Mesenchymal stem cell (in vitro differentiated cells and primary cell): ENCODE results near the gene DDX11.
"Not testable (repeated sequence)": the region's sequence is repeated elsewhere in the genome, so short reads cannot be mapped to it uniquely, and the experiment has no call there.

Experiments
- DNase-seq: peaks from one replicate; pipeline ENCODE4 v3.0.0-alpha.2; 2013
- H2AFZ ChIP-seq: one replicate; pipeline ENCODE4 v1.6.1; 2013; ENCODE audit warnings: low read depth, mild to moderate bottlenecking, control low read depth, inconsistent platforms, low read length, moderate library complexity
- H2AK5ac ChIP-seq: 2 replicates; pipeline ENCODE4 v1.6.1; 2013; ENCODE audit warnings: low read length, moderate library complexity, mild to moderate bottlenecking, inconsistent platforms; ENCODE audit not compliant: severe bottlenecking
- H2BK120ac ChIP-seq: one replicate; pipeline ENCODE4 v1.6.1; 2013; ENCODE audit warnings: low read depth, mild to moderate bottlenecking, inconsistent platforms, low read length, moderate library complexity
- H2BK12ac ChIP-seq, 2 experiments: one replicate each; pipeline ENCODE4 v1.6.1; 2013; ENCODE audit warnings: inconsistent platforms in 2 of 2, low read length in 2 of 2, mild to moderate bottlenecking in 2 of 2, moderate library complexity in 2 of 2, control low read depth in 1 of 2
- H2BK15ac ChIP-seq: one replicate; pipeline ENCODE4 v1.6.1; 2013; ENCODE audit warnings: mild to moderate bottlenecking, low read depth, inconsistent platforms; ENCODE audit not compliant: poor library complexity, severe bottlenecking
- H2BK5ac ChIP-seq: 2 replicates; pipeline ENCODE4 v1.6.1; 2013; ENCODE audit warnings: low read depth, mild to moderate bottlenecking, low read length, control low read depth, inconsistent platforms; ENCODE audit not compliant: poor library complexity, severe bottlenecking
- H3K14ac ChIP-seq, 2 experiments: one replicate each; pipeline ENCODE4 v1.6.1; 2013; ENCODE audit warnings: inconsistent platforms in 2 of 2, low read length in 2 of 2, control low read depth in 1 of 2, mild to moderate bottlenecking in 1 of 2, moderate library complexity in 1 of 2
- H3K18ac ChIP-seq, 2 experiments: one replicate each; pipeline ENCODE4 v1.6.1; 2013; ENCODE audit warnings: inconsistent platforms in 2 of 2, low read length in 2 of 2, control low read depth in 1 of 2, low read depth in 1 of 2, mild to moderate bottlenecking in 1 of 2
- H3K23ac ChIP-seq, 2 experiments: one replicate each; pipeline ENCODE4 v1.6.1; 2013; ENCODE audit warnings: inconsistent platforms in 2 of 2, low read length in 2 of 2, mild to moderate bottlenecking in 2 of 2, moderate library complexity in 2 of 2, control low read depth in 1 of 2
- H3K27ac ChIP-seq: 2 replicates; pipeline ENCODE4 v1.5.1; 2013; ENCODE audit warnings: mild to moderate bottlenecking, moderate library complexity, low read length, control low read depth, inconsistent platforms; ENCODE audit not compliant: poor library complexity, severe bottlenecking
- H3K27me3 ChIP-seq, 2 experiments: 2 replicates each; pipeline versions ENCODE4 v1.6.1 to v1.7.0; 2013; ENCODE audit warnings: low read length in 2 of 2, mild to moderate bottlenecking in 2 of 2, moderate library complexity in 2 of 2, control low read depth in 1 of 2, inconsistent platforms in 1 of 2; ENCODE audit not compliant: control insufficient read depth in 1 of 2, insufficient read depth in 1 of 2
- H3K36me3 ChIP-seq, 2 experiments: 2 replicates each; pipeline versions ENCODE4 v1.6.1 to v1.7.0; 2013; ENCODE audit warnings: low read length in 2 of 2, control low read depth in 1 of 2, inconsistent platforms in 1 of 2, low read depth in 1 of 2, mild to moderate bottlenecking in 1 of 2; ENCODE audit not compliant: insufficient read depth in 2 of 2, control insufficient read depth in 1 of 2
- H3K4ac ChIP-seq, 2 experiments: one replicate each; pipeline ENCODE4 v1.6.1; 2013; ENCODE audit warnings: inconsistent platforms in 2 of 2, low read length in 2 of 2, mild to moderate bottlenecking in 2 of 2, moderate library complexity in 2 of 2, control low read depth in 1 of 2, low read depth in 1 of 2
- H3K4me1 ChIP-seq: 2 replicates; pipeline ENCODE4 v1.6.1; 2013; ENCODE audit warnings: low read depth, low read length, control low read depth; ENCODE audit not compliant: control insufficient read depth, insufficient read depth
- H3K4me2 ChIP-seq: 2 replicates; pipeline ENCODE4 v1.6.1; 2013; ENCODE audit warnings: low read length, mild to moderate bottlenecking, inconsistent platforms; ENCODE audit not compliant: poor library complexity, severe bottlenecking
- H3K4me3 ChIP-seq, 2 experiments: 2 replicates each; pipeline versions ENCODE4 v1.5.1 to v1.7.0; 2013; ENCODE audit warnings: low read length in 2 of 2, mild to moderate bottlenecking in 2 of 2, control low read depth in 1 of 2, low read depth in 1 of 2; ENCODE audit not compliant: insufficient read depth in 1 of 2
- H3K79me1 ChIP-seq: replicated peaks from 2 replicates; pipeline ENCODE4 v1.6.1; 2013; ENCODE audit warnings: mild to moderate bottlenecking, control low read depth, low read length, inconsistent platforms; ENCODE audit not compliant: poor library complexity, severe bottlenecking
- H3K9ac ChIP-seq: 2 replicates; pipeline ENCODE4 v1.7.0; 2013; ENCODE audit warnings: mild to moderate bottlenecking, low read length, moderate library complexity
- H3K9me3 ChIP-seq: 2 replicates; pipeline ENCODE4 v1.7.0; 2013; ENCODE audit warnings: mild to moderate bottlenecking, low read length; ENCODE audit not compliant: control insufficient read depth
- H4K8ac ChIP-seq: one replicate; pipeline ENCODE4 v1.6.1; 2013; ENCODE audit warnings: inconsistent platforms, mild to moderate bottlenecking, low read length, moderate library complexity
- H4K91ac ChIP-seq: one replicate; pipeline ENCODE4 v1.6.1; 2013; ENCODE audit warnings: mild to moderate bottlenecking, low read length, inconsistent platforms
- WGBS: methylation state at CpG from one replicate; pipeline ENCODE4 v1.1.7; 2013; ENCODE audit warnings: mixed read lengths; 5-methylcytosine and 5-hydroxymethylcytosine counted together

The DDX11 gene

GRCh38 chr12:31136581-31136980, 62.9 kb downstream of the DDX11 start:
- not testable (repeated sequence) for H4K8ac ChIP-seq, H3K9ac ChIP-seq, H3K4me3 ChIP-seq, H4K91ac ChIP-seq, H2BK5ac ChIP-seq, H3K79me1 ChIP-seq, H3K18ac ChIP-seq, H3K36me3 ChIP-seq, H3K23ac ChIP-seq, H2BK15ac ChIP-seq, H3K4ac ChIP-seq, H2BK12ac ChIP-seq, H3K4me1 ChIP-seq, H2AFZ ChIP-seq, H3K14ac ChIP-seq, H3K9me3 ChIP-seq, H3K27ac ChIP-seq, DNase-seq, H2AK5ac ChIP-seq, H3K4me2 ChIP-seq, H2BK120ac ChIP-seq, H3K27me3 ChIP-seq
- WGBS, result no CpG with 5 or more reads among the region's 2 CpGs

- not testable (repeated sequence) for H3K14ac ChIP-seq, H3K4ac ChIP-seq, H3K9ac ChIP-seq, H3K9me3 ChIP-seq, H3K23ac ChIP-seq, H3K4me2 ChIP-seq, DNase-seq, H3K4me1 ChIP-seq, H2BK5ac ChIP-seq, H2BK120ac ChIP-seq, H4K8ac ChIP-seq, H2AK5ac ChIP-seq, H3K79me1 ChIP-seq, H4K91ac ChIP-seq, H2BK15ac ChIP-seq, H3K4me3 ChIP-seq, H3K18ac ChIP-seq, H3K27ac ChIP-seq, H2AFZ ChIP-seq, H3K27me3 ChIP-seq, H2BK12ac ChIP-seq, H3K36me3 ChIP-seq
- 80% methylated on average over 2 of the region's 9 CpGs for whole genome bisulfite sequencing
Measured at GRCh38 chr12:31144768-31145167, 71.1 kb downstream of the DDX11 start.

GRCh38 chr12:31145296-31145695, 71.6 kb downstream of the DDX11 start:
- H3K27me3 ChIP-seq, H3K4me2 ChIP-seq, H3K14ac ChIP-seq, H3K23ac ChIP-seq, H3K9me3 ChIP-seq, H4K8ac ChIP-seq, H2BK120ac ChIP-seq, H3K79me1 ChIP-seq, H3K4ac ChIP-seq, H3K18ac ChIP-seq, H4K91ac ChIP-seq, H2AK5ac ChIP-seq, H3K4me3 ChIP-seq, H3K9ac ChIP-seq, DNase-seq, H2BK12ac ChIP-seq, H3K27ac ChIP-seq, H2AFZ ChIP-seq, H2BK5ac ChIP-seq, H3K36me3 ChIP-seq, H3K4me1 ChIP-seq, H2BK15ac ChIP-seq: not testable (repeated sequence)
- WGBS, result no CpG with 5 or more reads among the region's 6 CpGs

- not testable (repeated sequence) for H3K4me1 ChIP-seq, H3K36me3 ChIP-seq, H2BK12ac ChIP-seq
Measured at GRCh38 chr12:31147415-31147814, 73.8 kb downstream of the DDX11 start.

More at GRCh38 chr12:31147415-31147814, 73.8 kb downstream of the DDX11 start:
- not testable (repeated sequence) for H3K18ac ChIP-seq, H3K79me1 ChIP-seq, H3K4me3 ChIP-seq, H4K8ac ChIP-seq, H2BK15ac ChIP-seq, H3K14ac ChIP-seq, H3K9me3 ChIP-seq, H3K27me3 ChIP-seq, H3K27ac ChIP-seq, H3K4me2 ChIP-seq, H2AK5ac ChIP-seq, H4K91ac ChIP-seq, DNase-seq, H3K9ac ChIP-seq, H3K4ac ChIP-seq, H2BK5ac ChIP-seq, H3K23ac ChIP-seq, H2AFZ ChIP-seq, H2BK120ac ChIP-seq
- no CpG with 5 or more reads among the region's 3 CpGs for WGBS
